ENCODE data around the gene RPL13A.
"Not testable (repeated sequence)": the region's sequence is repeated elsewhere in the genome, so short reads cannot be mapped to it uniquely, and the experiment has no call there.

Gene RPL13A

DNA sequence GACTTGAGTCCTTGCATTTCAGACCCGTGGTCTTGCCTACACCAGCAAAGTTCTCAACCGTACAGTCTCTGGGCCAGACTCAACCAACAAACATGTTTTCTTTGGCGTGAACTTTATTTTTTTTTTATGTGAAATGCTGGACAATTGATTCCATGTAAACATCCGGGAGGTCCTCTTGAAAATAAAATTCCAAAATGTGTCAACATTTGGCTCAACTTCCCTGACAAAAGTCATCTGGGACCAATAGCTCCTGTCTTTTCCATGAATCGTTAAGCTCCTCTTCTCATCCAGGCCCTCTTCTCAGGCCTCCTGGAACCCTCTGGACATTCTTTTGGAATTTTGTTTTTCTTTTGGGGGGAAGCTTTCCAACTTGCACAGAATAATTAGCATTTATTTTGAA is 31.6 kb upstream of the RPL13A start:
- in situ Hi-C loops (cut with HindIII; ENCODE audit: low sequenced_read_pairs) = no loop called here

DNA sequence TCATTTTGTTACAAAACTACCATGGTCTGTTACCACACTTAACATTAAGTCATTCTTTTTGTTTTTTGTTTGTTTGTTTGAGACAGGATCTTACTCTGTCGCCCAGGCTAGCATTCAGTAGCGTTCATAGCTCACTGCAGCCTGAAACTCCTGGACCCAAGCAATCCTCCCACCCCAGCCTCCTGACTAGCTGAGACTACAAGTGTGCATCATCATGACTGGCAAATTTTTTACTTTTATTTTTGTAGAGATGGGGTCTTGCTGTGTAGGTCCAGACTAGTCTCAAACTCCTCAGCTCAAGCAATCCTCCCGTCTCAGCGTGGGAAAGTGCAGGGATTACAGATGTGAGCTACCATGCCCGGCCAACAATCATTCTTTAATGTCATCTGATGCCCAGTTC is 31.1 kb upstream of the RPL13A start:
- in situ Hi-C loops (cut with HindIII; ENCODE audit: low sequenced_read_pairs) = no loop called here

DNA sequence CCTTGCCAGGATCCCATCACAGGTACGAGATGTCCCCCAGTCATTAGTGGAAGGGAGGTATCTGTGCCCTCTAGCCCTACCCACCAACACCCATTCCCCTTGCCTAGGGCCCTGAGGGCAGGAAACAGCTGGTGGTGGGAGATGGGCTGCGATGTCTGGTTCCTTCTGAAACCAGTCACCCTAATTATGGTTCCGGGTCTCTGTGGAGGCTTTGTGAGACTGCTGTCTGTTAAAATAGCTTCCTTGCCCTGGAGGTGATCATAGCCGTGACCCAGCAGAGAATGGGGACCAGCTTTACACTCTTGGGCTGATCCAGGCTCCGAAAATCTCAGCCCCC is 28.9 kb upstream of the RPL13A start:
- in situ Hi-C loops (cut with HindIII; ENCODE audit: low sequenced_read_pairs) = no loop called here

DNA sequence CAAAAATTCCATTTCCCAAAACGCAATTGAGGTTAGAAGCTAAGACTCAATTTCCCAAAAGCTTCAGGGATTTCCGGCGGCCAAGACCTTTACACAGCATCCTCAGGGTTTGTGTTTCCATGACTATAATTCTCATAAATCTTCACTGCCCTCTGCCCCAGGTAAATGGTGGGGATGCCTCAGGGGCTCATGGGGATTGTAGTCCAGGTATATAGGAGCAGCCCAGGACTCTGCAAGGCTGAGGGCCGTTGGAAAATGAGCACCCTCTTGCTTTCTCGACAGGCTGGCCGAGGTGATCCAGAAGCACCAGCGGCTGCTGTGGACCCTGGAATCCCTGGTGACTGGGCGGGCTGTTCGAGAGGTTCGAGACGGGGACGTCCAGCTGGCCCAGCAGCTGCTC is 28.0 kb upstream of the RPL13A start:
- in situ Hi-C loops (cut with HindIII; ENCODE audit: low sequenced_read_pairs) = no loop called here

DNA sequence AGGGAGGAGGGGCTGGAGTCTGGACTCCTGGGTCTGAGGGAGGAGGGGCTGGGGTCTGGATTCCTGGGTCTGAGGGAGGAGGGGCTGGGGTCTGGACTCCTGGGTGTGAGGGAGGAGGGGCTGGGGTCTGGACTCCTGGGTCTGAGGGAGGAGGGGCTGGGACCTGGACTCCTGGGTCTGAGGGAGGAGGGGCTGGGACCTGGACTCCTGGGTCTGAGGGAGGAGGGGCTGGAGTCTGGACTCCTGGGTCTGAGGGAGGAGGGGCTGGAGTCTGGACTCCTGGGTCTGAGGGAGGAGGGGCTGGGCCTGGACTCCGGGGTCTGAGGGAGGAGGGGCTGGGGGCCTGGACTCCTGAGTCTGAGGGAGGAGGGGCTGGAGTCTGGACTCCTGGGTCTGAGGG is 26.3 kb upstream of the RPL13A start:
- in situ Hi-C loops (cut with HindIII; ENCODE audit: low sequenced_read_pairs) = not testable (repeated sequence)

DNA sequence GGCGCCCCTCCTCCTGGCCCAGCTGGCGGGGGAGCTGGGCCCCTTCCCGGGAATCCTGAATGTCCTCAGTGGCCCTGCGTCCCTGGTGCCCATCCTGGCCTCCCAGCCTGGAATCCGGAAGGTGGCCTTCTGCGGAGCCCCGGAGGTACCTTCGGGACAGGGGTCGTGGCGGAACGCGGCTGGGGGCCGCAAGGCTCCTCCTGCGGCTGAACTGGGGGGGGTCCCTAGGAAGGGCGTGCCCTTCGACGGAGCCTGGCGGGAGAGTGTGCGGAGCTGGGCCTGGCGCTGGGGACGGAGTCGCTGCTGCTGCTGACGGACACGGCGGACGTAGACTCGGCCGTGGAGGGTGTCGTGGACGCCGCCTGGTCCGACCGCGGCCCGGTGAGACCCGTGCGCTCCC is 25.8 kb upstream of the RPL13A start:
- in situ Hi-C loops (cut with HindIII; ENCODE audit: low sequenced_read_pairs) = no loop called here

DNA sequence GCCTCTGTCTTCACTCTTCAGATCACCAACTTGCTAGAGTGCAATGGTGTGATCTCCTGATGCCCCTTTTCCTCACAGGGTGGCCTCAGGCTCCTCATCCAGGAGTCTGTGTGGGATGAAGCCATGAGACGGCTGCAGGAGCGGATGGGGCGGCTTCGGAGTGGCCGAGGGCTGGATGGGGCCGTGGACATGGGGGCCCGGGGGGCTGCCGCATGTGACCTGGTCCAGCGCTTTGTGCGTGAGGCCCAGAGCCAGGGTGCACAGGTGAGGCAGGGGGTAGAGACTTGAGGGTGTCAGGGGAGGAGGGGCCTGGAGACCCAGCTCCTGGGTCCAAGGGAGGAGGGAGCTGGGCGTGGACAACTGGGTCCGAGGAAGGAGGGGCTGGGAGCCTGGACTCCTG is 24.9 kb upstream of the RPL13A start:
- in situ Hi-C loops (cut with HindIII; ENCODE audit: low sequenced_read_pairs) = no loop called here

DNA sequence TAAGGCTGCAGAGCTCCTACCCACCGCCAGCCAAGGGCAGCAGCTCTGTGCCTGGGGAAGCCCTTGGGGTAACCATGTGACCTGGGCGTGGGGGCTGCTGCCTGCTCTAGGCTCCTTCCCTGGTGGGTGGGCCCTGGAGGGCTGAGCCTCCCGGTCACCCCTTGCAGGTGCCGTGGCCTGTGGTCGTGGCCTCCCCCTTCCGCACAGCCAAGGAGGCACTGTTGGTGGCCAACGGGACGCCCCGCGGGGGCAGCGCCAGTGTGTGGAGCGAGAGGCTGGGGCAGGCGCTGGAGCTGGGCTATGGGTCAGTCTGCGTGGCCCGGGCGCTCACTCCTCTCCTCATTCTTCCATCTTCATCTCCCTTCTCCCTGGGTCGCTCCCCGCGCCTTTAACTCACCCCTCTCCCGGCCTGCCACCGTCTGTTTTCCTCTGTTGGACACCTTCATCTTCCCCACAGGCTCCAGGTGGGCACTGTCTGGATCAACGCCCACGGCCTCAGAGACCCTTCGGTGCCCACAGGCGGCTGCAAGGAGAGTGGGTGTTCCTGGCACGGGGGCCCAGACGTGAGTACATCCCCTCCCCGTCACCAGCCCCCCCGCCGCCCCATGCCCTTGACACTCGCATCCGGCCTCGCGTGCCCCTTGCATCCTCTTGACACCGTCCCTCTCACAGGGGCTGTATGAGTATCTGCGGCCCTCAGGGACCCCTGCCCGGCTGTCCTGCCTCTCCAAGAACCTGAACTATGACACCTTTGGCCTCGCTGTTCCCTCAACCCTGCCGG is 23.3 kb upstream of the RPL13A start:
- in situ Hi-C loops (cut with HindIII; ENCODE audit: low sequenced_read_pairs) = no loop called here

DNA sequence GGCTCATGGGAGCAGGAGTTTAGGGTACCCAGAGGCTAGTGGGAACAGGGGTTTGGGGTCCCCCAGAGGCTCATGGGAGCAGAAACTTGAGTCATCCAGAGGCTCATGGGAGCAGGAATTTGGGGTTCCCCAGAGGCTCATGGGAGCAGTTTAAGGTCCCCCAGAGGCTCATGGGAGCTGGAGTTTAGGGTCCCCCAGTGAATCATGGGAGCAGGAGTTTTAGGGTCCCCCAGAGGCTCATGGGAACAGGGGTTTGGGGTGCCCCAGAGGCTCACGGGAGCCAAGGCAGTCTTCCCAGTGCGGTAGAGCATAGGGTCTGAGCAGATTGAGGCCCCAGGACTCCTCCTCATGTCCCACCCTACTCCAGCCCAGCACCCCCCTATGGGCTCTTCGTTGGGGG is 22.0 kb upstream of the RPL13A start:
- in situ Hi-C loops (cut with HindIII; ENCODE audit: low sequenced_read_pairs) = no loop called here

DNA sequence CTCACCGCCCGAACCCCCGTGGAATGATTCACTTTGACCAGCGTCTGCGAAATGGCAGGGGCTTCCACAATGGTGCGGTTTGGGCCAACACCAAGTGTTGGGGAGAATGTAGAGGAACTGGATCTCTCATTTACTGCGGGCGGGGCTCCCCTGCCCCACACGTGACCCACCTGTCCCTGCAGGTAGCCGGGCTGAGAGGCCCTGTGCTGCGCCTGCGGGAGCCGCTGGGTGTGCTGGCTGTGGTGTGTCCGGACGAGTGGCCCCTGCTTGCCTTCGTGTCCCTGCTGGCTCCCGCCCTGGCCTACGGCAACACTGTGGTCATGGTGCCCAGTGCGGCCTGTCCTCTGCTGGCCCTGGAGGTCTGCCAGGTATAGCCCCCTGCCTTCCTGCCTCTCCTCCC is 19.2 kb upstream of the RPL13A start:
- in situ Hi-C loops (cut with HindIII; ENCODE audit: low sequenced_read_pairs) = no loop called here

DNA sequence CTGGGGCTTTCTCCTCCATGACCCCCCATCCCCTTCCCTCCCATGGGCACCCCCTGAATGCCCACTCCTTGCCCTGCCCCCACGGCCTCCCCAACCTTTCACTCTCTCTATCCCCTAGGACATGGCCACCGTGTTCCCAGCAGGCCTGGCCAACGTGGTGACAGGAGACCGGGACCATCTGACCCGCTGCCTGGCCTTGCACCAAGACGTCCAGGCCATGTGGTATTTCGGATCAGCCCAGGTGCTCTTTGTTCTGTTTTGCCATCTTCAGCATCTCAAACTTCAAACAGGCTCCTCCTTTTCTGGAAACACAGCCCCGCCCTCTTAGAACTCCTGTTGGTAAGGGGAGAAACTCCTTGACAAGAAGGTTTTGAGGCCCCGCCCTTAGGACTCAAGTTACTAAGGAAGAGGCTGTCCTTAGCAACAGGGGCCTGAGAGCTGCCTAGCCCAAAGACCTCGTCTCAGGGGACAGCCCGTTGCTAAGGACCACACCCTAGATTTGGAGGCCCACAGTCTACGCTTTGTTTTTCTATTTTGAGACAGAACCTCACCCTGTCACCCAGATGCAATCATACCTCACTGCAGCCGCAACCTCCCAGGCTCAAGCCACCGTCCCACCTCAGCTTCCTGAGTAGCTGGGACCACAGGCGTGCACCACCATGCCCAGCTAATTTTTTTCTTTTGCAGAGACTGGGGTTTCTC is 18.5 kb upstream of the RPL13A start:
- in situ Hi-C loops (cut with HindIII; ENCODE audit: low sequenced_read_pairs) = no loop called here

DNA sequence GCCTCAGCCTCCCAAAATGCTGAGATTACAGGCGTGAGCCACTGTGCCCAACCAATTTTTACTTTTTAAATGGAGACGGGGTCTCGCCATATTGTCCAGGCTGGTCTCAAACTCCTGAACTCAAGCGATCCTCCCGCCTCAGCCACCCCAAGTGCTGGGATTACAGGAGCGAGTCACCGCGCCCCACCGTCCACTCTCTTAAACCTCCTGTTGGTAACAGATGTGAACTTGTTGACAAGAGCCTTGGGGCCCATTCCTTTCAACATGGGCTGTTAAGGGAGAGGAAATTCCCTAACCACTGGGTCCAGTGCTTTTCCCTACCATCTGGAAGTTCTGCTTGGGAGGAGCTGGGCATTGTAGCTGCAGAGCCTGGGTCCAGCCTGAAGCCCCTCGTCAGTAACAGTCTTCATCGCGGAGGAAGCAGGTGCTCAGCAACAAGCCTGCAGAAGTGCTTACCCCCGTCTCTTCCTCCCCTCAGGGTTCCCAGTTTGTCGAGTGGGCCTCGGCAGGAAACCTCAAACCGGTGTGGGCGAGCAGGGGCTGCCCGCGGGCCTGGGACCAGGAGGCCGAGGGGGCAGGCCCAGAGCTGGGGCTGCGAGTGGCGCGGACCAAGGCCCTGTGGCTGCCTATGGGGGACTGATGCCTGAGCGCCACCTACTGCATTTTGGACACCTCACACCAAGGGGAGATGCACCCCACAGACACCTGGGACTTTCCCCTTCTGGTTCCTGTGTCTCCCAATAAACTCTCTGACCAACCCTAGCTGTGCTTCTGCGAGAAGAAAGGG is 17.4 kb upstream of the RPL13A start:
- in situ Hi-C loops (cut with HindIII; ENCODE audit: low sequenced_read_pairs) = no loop called here

DNA sequence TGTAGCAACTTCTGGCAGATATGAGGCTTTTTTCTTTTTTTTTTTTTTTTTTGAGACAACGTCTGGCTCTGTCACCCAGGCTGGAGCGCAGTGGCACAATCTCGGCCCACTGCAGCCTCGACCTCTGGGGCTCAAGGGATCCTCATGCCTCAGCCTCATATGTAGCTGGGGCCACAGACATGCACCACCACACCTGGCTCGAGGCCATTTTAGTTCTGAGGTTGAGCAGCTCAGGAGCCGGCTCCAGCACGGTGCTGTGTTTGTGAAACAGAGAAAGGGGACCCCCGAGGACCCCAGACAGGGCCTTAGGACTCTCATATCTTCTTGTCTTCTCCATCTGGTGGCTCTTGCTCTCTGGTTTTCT is 16.8 kb upstream of the RPL13A start:
- in situ Hi-C loops (cut with HindIII; ENCODE audit: low sequenced_read_pairs) = no loop called here

DNA sequence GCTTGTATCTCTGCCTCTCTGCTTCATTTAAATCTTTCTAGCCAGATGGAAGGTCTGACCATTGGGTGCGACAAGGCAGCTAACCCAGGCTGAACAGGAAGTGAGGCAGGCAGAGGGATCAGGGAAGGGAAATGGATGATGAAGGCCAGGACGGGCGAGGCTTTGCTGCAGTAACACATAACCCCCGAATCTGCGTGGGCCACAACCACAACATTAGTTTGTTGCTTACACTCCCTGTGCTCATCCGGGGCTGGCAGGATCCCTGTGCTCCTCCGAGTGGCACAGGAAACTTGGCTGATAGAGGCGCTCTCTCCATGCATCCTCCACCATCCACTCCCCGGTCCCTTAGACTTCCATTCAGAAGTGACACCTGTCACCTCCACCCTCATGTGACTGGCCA is 14.5 kb upstream of the RPL13A start:
- in situ Hi-C loops (cut with HindIII; ENCODE audit: low sequenced_read_pairs) = no loop called here

DNA sequence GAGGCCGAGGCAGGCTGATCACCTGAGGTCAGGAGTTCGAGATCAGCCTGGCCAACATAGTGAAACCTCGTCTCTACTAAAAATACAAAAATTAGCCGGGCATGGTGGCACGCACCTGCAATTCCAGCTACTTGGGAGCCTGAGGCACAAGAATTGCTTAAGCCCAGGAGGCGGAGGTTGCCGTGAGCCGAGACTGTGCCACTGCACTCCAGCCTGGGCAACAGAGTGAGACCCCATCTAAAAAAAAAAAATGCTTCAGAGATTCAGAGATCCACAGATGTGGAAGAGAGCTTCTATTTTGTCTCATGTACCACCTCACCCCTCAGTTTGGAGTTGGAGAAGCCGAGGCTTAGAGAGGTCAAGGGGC is 13.9 kb upstream of the RPL13A start:
- in situ Hi-C loops (cut with HindIII; ENCODE audit: low sequenced_read_pairs) = not testable (repeated sequence)

DNA sequence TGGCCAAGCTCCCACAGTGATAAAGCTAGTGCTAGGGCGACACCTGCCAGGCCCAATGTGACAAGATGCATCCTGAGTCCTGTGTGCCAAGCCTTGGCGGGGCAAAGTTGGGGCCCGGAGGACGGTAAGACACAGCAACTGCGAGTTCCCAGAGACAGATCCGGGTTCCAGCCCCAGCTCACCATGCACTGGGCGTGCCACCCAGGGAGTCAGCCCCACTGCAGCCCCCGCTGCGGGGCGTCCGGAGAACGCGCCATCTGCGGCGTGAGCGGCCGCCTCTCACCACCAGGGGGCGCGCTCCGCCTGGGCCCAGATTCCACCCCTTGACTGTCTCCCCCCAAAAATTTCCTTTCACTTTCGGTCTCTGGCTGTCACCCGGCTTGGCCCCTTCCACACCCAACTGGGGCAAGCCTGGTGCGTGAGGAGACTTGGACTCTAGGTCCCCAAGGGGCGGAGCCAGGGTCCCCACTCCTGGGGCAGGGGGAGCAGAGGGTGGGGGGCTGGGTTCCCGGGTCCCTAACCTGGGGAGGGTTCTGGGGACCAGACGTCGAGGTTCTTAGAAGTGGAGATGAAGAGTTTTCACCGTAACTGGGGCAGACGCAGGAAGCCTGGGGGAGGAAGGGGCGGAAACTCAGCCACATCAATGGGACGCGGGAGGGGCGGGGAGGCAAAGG is 13.4 kb upstream of the RPL13A start, which contains the start of gene FLT3LG:
Gene FLT3LG, plus strand, starts transcription at position 348 of the 674 bp plus-strand sequence. CDS start 425 bp downstream, outside the sequence.
- in situ Hi-C loops (cut with HindIII; ENCODE audit: low sequenced_read_pairs) = no loop called here

DNA sequence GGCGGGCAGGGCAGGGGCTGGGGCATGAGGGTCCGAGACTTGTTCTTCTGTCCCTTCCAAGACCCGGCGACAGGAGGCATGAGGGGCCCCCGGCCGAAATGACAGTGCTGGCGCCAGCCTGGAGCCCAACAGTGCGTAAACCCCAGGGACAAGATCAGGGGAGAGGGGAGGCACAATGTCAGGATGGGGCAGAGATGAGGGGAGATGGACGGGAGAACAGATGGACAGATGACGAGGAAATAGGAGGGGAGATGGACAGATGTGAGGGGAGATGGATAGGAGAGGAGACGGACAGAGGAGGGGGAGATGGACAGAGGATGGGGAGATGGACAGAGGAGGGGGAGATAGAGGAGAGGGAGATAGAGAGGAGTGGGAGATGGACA is 12.9 kb upstream of the RPL13A start:
- in situ Hi-C loops (cut with HindIII; ENCODE audit: low sequenced_read_pairs) = no loop called here

DNA sequence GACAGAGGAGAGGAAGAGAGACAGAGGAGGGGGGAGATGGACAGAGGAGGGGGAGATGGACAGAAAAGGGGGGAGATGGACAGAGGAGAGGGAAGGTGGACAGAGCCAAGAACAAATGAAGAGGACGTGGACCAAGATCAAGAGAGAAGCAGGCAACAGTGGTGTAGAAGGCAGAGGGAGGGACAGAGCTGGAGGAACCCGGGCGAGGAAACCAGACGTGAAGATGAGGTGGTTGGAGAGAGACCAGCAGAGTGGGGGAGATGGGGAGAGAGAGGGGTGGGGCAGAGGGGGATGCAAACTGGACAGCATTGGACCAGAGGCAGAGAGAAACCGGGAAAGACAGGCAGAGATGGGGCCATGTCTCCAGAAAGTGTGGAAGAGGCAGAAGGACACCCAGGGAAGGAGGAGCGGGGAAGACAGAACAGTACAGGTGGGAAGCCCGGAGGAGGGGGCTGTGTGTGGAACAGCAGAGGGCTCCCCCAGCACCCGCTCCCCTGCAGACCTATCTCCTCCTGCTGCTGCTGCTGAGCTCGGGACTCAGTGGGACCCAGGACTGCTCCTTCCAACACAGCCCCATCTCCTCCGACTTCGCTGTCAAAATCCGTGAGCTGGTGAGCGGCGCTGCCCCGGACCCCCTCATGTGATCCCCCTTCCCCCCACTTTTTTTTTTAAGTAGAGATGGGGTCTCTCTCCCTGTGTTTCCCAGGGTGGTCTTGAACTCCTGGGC is 12.1 kb upstream of the RPL13A start:
- in situ Hi-C loops (cut with HindIII; ENCODE audit: low sequenced_read_pairs) = no loop called here

DNA sequence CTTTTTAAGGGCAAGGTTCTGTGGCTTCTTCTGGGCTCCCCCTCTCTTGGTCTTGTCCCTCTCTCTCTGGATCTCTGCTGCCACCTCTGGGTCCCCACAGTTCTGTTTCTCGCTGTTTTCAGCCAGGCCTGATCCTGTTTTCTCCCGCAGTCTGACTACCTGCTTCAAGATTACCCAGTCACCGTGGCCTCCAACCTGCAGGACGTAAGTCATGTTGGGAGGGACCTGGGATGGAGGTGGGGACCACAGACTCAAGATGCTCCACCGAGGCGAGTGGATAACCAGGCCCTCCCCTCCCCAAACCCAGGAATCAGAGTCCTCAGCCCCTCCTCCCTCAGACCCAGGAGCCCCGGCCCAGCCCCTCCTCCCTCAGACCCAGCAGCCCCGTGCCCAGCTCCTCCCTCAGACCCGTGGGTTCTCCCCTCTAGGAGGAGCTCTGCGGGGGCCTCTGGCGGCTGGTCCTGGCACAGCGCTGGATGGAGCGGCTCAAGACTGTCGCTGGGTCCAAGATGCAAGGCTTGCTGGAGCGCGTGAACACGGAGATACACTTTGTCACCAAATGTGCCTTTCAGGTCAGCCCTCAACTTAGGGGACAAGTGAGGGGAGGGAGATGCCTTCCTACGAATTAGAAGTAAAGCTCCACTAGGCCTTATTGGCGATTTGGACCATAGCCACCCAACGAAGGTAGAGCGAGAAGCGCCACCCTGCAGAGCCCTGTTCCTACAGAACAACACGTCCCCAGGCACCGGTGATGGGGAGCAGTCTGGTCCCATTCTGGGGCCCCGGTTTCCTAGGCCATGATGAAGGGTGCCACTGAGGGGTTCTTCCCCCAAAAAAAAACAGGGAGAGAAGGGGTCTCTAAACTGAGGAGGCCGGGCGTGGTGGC is 11.2 kb upstream of the RPL13A start:
- in situ Hi-C loops (cut with HindIII; ENCODE audit: low sequenced_read_pairs) = no loop called here

All from endothelial cell of hepatic sinusoid (primary cell).